Spleen (tissue), 11 donors: Measurements from ENCODE around the gene VPS4A. TPM values are rescaled to one million over a fixed set of nuclear protein-coding genes. Genes with fewer than 3 reads are reported as not detected.
A peak's percentile ranks its signal among the peaks of the same experiment; 100 is the strongest.

ENCODE experiments used
- DNase-seq: peaks from one replicate; pipeline ENCODE4 v3.0.0-alpha.2; 2020
- H3K27ac ChIP-seq, 8 donors: fragments of 200-600 bp; sonication (generic) in 7 of 8; 1 replicate in 4 of 8; 2 replicates in 4 of 8; pipeline versions ENCODE4 v1.5.0 to v1.8.0; 2016 to 2021; ENCODE audit warnings: inconsistent platforms in 4 of 8, mild to moderate bottlenecking in 4 of 8, moderate library complexity in 1 of 8
- H3K27me3 ChIP-seq, 7 donors: fragments of 200-600 bp; sonication (generic) in 6 of 7; replicated peaks in 1 of 7; 1 replicate in 4 of 7; 2 replicates in 3 of 7; pipeline versions ENCODE4 v1.5.0 to v1.8.0; 2016 to 2021; ENCODE audit warnings: inconsistent platforms in 3 of 7, mild to moderate bottlenecking in 1 of 7
- H3K36me3 ChIP-seq, 6 donors: fragments of 200-600 bp; sonication (generic) in 5 of 6; 1 replicate in 4 of 6; 2 replicates in 2 of 6; pipeline versions ENCODE4 v1.5.0 to v1.8.0; 2016 to 2021; ENCODE audit warnings: inconsistent platforms in 2 of 6
- H3K4me1 ChIP-seq, 6 donors: fragments of 200-600 bp; sonication (generic) in 5 of 6; 1 replicate in 3 of 6; 2 replicates in 3 of 6; pipeline versions ENCODE4 v1.5.0 to v1.8.0; 2016 to 2021; ENCODE audit warnings: inconsistent platforms in 3 of 6
- H3K4me3 ChIP-seq, 8 donors: fragments of 200-600 bp; sonication (generic) in 7 of 8; 1 replicate in 4 of 8; 2 replicates in 4 of 8; pipeline versions ENCODE4 v1.5.0 to v1.8.0; 2016 to 2021; ENCODE audit warnings: inconsistent platforms in 4 of 8, mild to moderate bottlenecking in 4 of 8, moderate library complexity in 2 of 8
- H3K9me3 ChIP-seq, 8 donors: fragments of 200-600 bp; sonication (generic) in 7 of 8; 1 replicate in 4 of 8; 2 replicates in 4 of 8; pipeline versions ENCODE4 v1.5.0 to v1.8.0; 2016 to 2021; ENCODE audit warnings: inconsistent platforms in 4 of 8
- CTCF ChIP-seq, 11 experiments: fragments of 200-600 bp in 7 of 11; fragments of 450-650 bp in 4 of 11; sonication (generic) in 4 of 11; IDR thresholded peaks in 8 of 11; conservative IDR thresholded peaks in 3 of 11; 1 replicate in 7 of 11; 2 replicates in 4 of 11; pipeline versions ENCODE4 v1.4.0 to v1.8.0; 2016 to 2021; ENCODE audit warnings: antibody characterized with exemption in 11 of 11, inconsistent platforms in 4 of 11, mild to moderate bottlenecking in 1 of 11
- POLR2A ChIP-seq, 3 donors: fragments of 450-650 bp; IDR thresholded peaks; one replicate each; pipeline ENCODE4 v1.5.1; 2017; ENCODE audit warnings: antibody characterized with exemption in 3 of 3, mild to moderate bottlenecking in 1 of 3
- POLR2AphosphoS5 ChIP-seq, 3 donors: sonication (generic); formaldehyde crosslinking; IDR thresholded peaks; one replicate each; pipeline ENCODE4 v1.5.1; 2017; ENCODE audit warnings: antibody characterized with exemption in 3 of 3
- WGBS, 5 donors: extraction: QIAGEN DNeasy Blood & Tissue Kit in 3 of 5; methylation state at CpG; one replicate each; pipeline versions ENCODE4 v1.1.5 to v1.1.7; 2013 to 2018; 5-methylcytosine and 5-hydroxymethylcytosine counted together
- intact Hi-C: fragments of 100-400 bp; cut with DNase I; formaldehyde crosslinking; loops from one replicate; pipeline ENCODE4 v1.15.0; 2023; ENCODE audit warnings: low total_unique reads
- polyA plus RNA-seq, 3 donors: library from polyadenylated mRNA; stranded (reverse); fragments of 200-250 nt; gene quantifications; one replicate each; pipeline ENCODE4 v1.2.1, GENCODE V29; 2013
- total RNA-seq, 7 donors: library from RNA; depleted of rRNA in 3 of 7; stranded (reverse); fragments of >200 nt in 3 of 7; fragmentation: NEBNext Ultra II Directional in 4 of 7; extraction: Animal tissue kit (Norgen Biotek cat#: 25700) in 4 of 7; gene quantifications; one replicate each; pipeline versions ENCODE4 v1.1.0 to v1.2.1, GENCODE V29; 2016 to 2021
- donor health status: healthy with polysubstance abuse.
- donor health status: DM: no; HTN: no; CAD: no; lungs with moderate emphysema.
- donor health status: DM: no; HTN: no; CAD: no.
- donor health status: Bipolar disorder and iron deficiency.
- donor health status: healthy.
- donor health status: DM: no; HTN: no; CAD: no.
- donor health status: DM: yes; HTN: yes; CAD: no.

Gene VPS4A
- total and polyA plus RNA-seq, 10 donors = 21.5 to 38.0 (median 32.5) TPM

GRCh38 chr16:69371564-69371963 is 60.4 kb downstream of the VPS4A start:
- intact Hi-C loops = no loop called here

GRCh38 chr16:69373019-69373418 is 61.9 kb downstream of the VPS4A start:
- 88 to 100% (median 94%) methylated on average over 1 of the region's 1 CpG for WGBS, 5 donors
- no peak for TF ChIP-seq POLR2AphosphoS5 (IDR thresholded peaks at IDR 0.05)
- no peak for TF ChIP-seq CTCF (IDR thresholded peaks at IDR 0.05 in 8 of 11, conservative IDR thresholded peaks at IDR 0.05 in 3 of 11)
- TF ChIP-seq POLR2A (IDR thresholded peaks at IDR 0.05) = no peak
- H3K27ac ChIP-seq = peak overlapping the region in 2 of 8 donors; percentile 6 to 45
- no peaks in the 10 kb centered on the region for H3K9me3 ChIP-seq
- no peaks in the 10 kb centered on the region for H3K27me3 ChIP-seq
- peaks cover 0 to 44% (median 8%) of the 10 kb centered on the region in 6 donors for H3K4me1 ChIP-seq
- DNase-seq = no peak
- intact Hi-C loops = no loop called here
- H3K4me3 ChIP-seq = no peak overlapping the region
- H3K36me3 ChIP-seq = peaks cover 0 to 86% (median 44%) of the 10 kb centered on the region in 6 donors

More at GRCh38 chr16:69371564-69371963, 60.4 kb downstream of the VPS4A start:
- Histone ChIP-seq H3K4me3 (no peak overlapping the region), H3K27ac (peak overlapping the region in 4 of 8 donors; percentile 46 to 60 (median 49)), H3K4me1 (peaks cover 0 to 44% (median 8%) of the 10 kb centered on the region in 6 donors), H3K36me3 (peaks cover 0 to 86% (median 55%) of the 10 kb centered on the region in 6 donors), H3K27me3 (no peaks in the 10 kb centered on the region), H3K9me3 (no peaks in the 10 kb centered on the region)
- no peak for TF ChIP-seq POLR2A (IDR thresholded peaks at IDR 0.05)
- TF ChIP-seq CTCF (IDR thresholded peaks at IDR 0.05 in 8 of 11, conservative IDR thresholded peaks at IDR 0.05 in 3 of 11) = no peak
- peak in 1 of 3 donors; percentile 31 for TF ChIP-seq POLR2AphosphoS5 (IDR thresholded peaks at IDR 0.05)
- no peak for DNase-seq
- WGBS, 5 donors = 58 to 65% (median 63%) methylated on average over 2 of the region's 2 CpGs

Other genes with a start within 250 kb of the VPS4A start
- 1 to 10 TPM in 1 of 7 donors, under 1 TPM in 6; 0.51 to 2.0 (median 0.77) TPM for gene HAS3, start 205.7 kb upstream of the VPS4A start, total RNA-seq
- under 1 TPM; 0.54 to 0.96 (median 0.68) TPM for gene HAS3, start 205.7 kb upstream of the VPS4A start, polyA plus RNA-seq
- 100 to 1,000 TPM in 2 of 7 donors, 10 to 100 TPM in 5; 82.9 to 125 (median 89.2) TPM for gene CHTF8, start 178.8 kb upstream of the VPS4A start, total RNA-seq
- gene CHTF8, start 178.8 kb upstream of the VPS4A start, polyA plus RNA-seq = 10 to 100 TPM; 46.9 to 75.3 (median 58.9) TPM
- 10 to 100 TPM; 13.7 to 37.9 (median 25.0) TPM for gene UTP4, start 178.7 kb upstream of the VPS4A start, total RNA-seq
- gene UTP4, start 178.7 kb upstream of the VPS4A start, polyA plus RNA-seq = 10 to 100 TPM; 12.6 to 16.3 (median 15.4) TPM
- gene SNTB2, start 124.2 kb upstream of the VPS4A start, total RNA-seq = 10 to 100 TPM; 25.7 to 48.5 (median 31.5) TPM
- gene SNTB2, start 124.2 kb upstream of the VPS4A start, polyA plus RNA-seq = 1 to 10 TPM; 1.9 to 4.4 (median 3.0) TPM
- 10 to 100 TPM in 3 of 7 donors, 1 to 10 TPM in 4; 7.1 to 18.5 (median 9.4) TPM for gene PDF, start 19.2 kb downstream of the VPS4A start, total RNA-seq
- gene PDF, start 19.2 kb downstream of the VPS4A start, polyA plus RNA-seq = 1 to 10 TPM; 2.4 to 7.1 (median 4.7) TPM
- 10 to 100 TPM; 29.9 to 54.3 (median 38.4) TPM for gene COG8, start 28.2 kb downstream of the VPS4A start, total RNA-seq
- gene COG8, start 28.2 kb downstream of the VPS4A start, polyA plus RNA-seq = 10 to 100 TPM; 13.8 to 21.5 (median 14.5) TPM
- gene NIP7, start 28.4 kb downstream of the VPS4A start, total RNA-seq = 10 to 100 TPM; 10.2 to 25.0 (median 20.0) TPM
- gene NIP7, start 28.4 kb downstream of the VPS4A start, polyA plus RNA-seq = 10 to 100 TPM; 14.0 to 20.6 (median 16.9) TPM
- gene TMED6, start 40.4 kb downstream of the VPS4A start, total RNA-seq = 1 to 10 TPM in 4 of 7 donors, under 1 TPM in 1, not detected in 2; 0.85 to 5.2 (median 1.7) TPM
- gene TMED6, start 40.4 kb downstream of the VPS4A start, polyA plus RNA-seq = 1 to 10 TPM in 1 of 3 donors, under 1 TPM in 2; 0.59 to 1.2 (median 0.99) TPM
- 10 to 100 TPM; 24.2 to 42.3 (median 32.5) TPM for gene TERF2, start 74.7 kb downstream of the VPS4A start, total RNA-seq
- gene TERF2, start 74.7 kb downstream of the VPS4A start, polyA plus RNA-seq = 10 to 100 TPM; 10.4 to 15.0 (median 13.1) TPM
- gene CYB5B, start 113.3 kb downstream of the VPS4A start, total RNA-seq = 10 to 100 TPM; 45.2 to 80.5 (median 71.3) TPM
- gene CYB5B, start 113.3 kb downstream of the VPS4A start, polyA plus RNA-seq = 10 to 100 TPM; 36.8 to 61.8 (median 53.3) TPM